Measurements from ENCODE around the gene NAA20.
A peak's percentile ranks its signal among the peaks of the same experiment; 100 is the strongest.

Gene NAA20

GRCh38 chr20:20052074-20052970 lies 35.2 kb downstream of the NAA20 start, which contains the start of the genes CFAP61 and CRNKL1:
TSS of gene CFAP61 (plus strand) at chr20:20052532. CDS start at chr20:20056654, 4,122 bp downstream.
TSS of gene CRNKL1 (minus strand) at chr20:20052466. CDS start at chr20:20052342, 124 bp downstream.
- Histone ChIP-seq H3K9ac (ENCODE audit: low read length) (peak within 1 kb of the TSS; percentile 81), H3K9me3 (ENCODE audit: control insufficient read depth, insufficient read depth, low read depth, low read length) (no peaks in the 10 kb centered on the region), H3K4me1 (ENCODE audit: control insufficient read depth, insufficient read depth, low read length) (no peaks in the 10 kb centered on the region), H3K27ac (ENCODE audit: low read depth, low read length) (peak within 1 kb of the TSS; percentile 44), H3K4me3 (ENCODE audit: low read depth, low read length) (peak within 1 kb of the TSS; percentile 90), H3K27me3 (ENCODE audit: control insufficient read depth, insufficient read depth, low read length) (no peaks in the 10 kb centered on the region), H3K36me3 (ENCODE audit: control insufficient read depth, insufficient read depth, low read length) (peaks cover 31% of the 10 kb centered on the region)

GRCh38 chr20:20060234-20060998 lies 43.3 kb downstream of the NAA20 start:
- Histone ChIP-seq H3K4me1 (ENCODE audit: control insufficient read depth, insufficient read depth, low read length) (no peaks in the 10 kb centered on the region), H3K27ac (ENCODE audit: low read depth, low read length) (no peak overlapping the region), H3K9ac (ENCODE audit: low read length) (no peak overlapping the region), H3K4me3 (ENCODE audit: low read depth, low read length) (no peak overlapping the region), H3K27me3 (ENCODE audit: control insufficient read depth, insufficient read depth, low read length) (no peaks in the 10 kb centered on the region), H3K36me3 (ENCODE audit: control insufficient read depth, insufficient read depth, low read length) (no peaks in the 10 kb centered on the region), H3K9me3 (ENCODE audit: control insufficient read depth, insufficient read depth, low read depth, low read length) (no peaks in the 10 kb centered on the region)

GRCh38 chr20:20063941-20064702 lies 47.0 kb downstream of the NAA20 start:
- Histone ChIP-seq H3K27me3 (ENCODE audit: control insufficient read depth, insufficient read depth, low read length) (no peaks in the 10 kb centered on the region), H3K27ac (ENCODE audit: low read depth, low read length) (no peak overlapping the region), H3K9me3 (ENCODE audit: control insufficient read depth, insufficient read depth, low read depth, low read length) (no peaks in the 10 kb centered on the region), H3K9ac (ENCODE audit: low read length) (no peak overlapping the region), H3K4me3 (ENCODE audit: low read depth, low read length) (no peak overlapping the region), H3K4me1 (ENCODE audit: control insufficient read depth, insufficient read depth, low read length) (no peaks in the 10 kb centered on the region), H3K36me3 (ENCODE audit: control insufficient read depth, insufficient read depth, low read length) (no peaks in the 10 kb centered on the region)

GRCh38 chr20:20065361-20065760 lies 48.2 kb downstream of the NAA20 start:
- Histone ChIP-seq H3K9me3 (ENCODE audit: control insufficient read depth, insufficient read depth, low read depth, low read length) (no peaks in the 10 kb centered on the region), H3K27me3 (ENCODE audit: control insufficient read depth, insufficient read depth, low read length) (no peaks in the 10 kb centered on the region), H3K27ac (ENCODE audit: low read depth, low read length) (no peak overlapping the region), H3K4me1 (ENCODE audit: control insufficient read depth, insufficient read depth, low read length) (no peaks in the 10 kb centered on the region), H3K36me3 (ENCODE audit: control insufficient read depth, insufficient read depth, low read length) (no peaks in the 10 kb centered on the region), H3K9ac (ENCODE audit: low read length) (no peak overlapping the region), H3K4me3 (ENCODE audit: low read depth, low read length) (no peak overlapping the region)

GRCh38 chr20:20070871-20071726 lies 53.9 kb downstream of the NAA20 start:
- Histone ChIP-seq H3K36me3 (ENCODE audit: control insufficient read depth, insufficient read depth, low read length) (no peaks in the 10 kb centered on the region), H3K4me3 (ENCODE audit: low read depth, low read length) (no peak overlapping the region), H3K4me1 (ENCODE audit: control insufficient read depth, insufficient read depth, low read length) (no peaks in the 10 kb centered on the region), H3K9me3 (ENCODE audit: control insufficient read depth, insufficient read depth, low read depth, low read length) (no peaks in the 10 kb centered on the region), H3K27me3 (ENCODE audit: control insufficient read depth, insufficient read depth, low read length) (no peaks in the 10 kb centered on the region), H3K27ac (ENCODE audit: low read depth, low read length) (no peak overlapping the region), H3K9ac (ENCODE audit: low read length) (no peak overlapping the region)

- H3K9ac ChIP-seq (ENCODE audit: low read length): no peak overlapping the region
- no peaks in the 10 kb centered on the region for H3K36me3 ChIP-seq (ENCODE audit: control insufficient read depth, insufficient read depth, low read length)
- peaks cover 14% of the 10 kb centered on the region; the same call in 1 of the 2 replicates for H3K4me1 ChIP-seq (ENCODE audit: control insufficient read depth, insufficient read depth, low read length)
- H3K27me3 ChIP-seq (ENCODE audit: control insufficient read depth, insufficient read depth, low read length): no peaks in the 10 kb centered on the region
- no peak overlapping the region for H3K4me3 ChIP-seq (ENCODE audit: low read depth, low read length)
- H3K27ac ChIP-seq (ENCODE audit: low read depth, low read length): no peak overlapping the region
- no peaks in the 10 kb centered on the region for H3K9me3 ChIP-seq (ENCODE audit: control insufficient read depth, insufficient read depth, low read depth, low read length)
Measured at GRCh38 chr20:20073801-20074371, 56.7 kb downstream of the NAA20 start.

- no peak overlapping the region for H3K4me3 ChIP-seq (ENCODE audit: low read depth, low read length)
- no peak overlapping the region for H3K9ac ChIP-seq (ENCODE audit: low read length)
- H3K4me1 ChIP-seq (ENCODE audit: control insufficient read depth, insufficient read depth, low read length): peaks cover 21% of the 10 kb centered on the region
- no peaks in the 10 kb centered on the region for H3K27me3 ChIP-seq (ENCODE audit: control insufficient read depth, insufficient read depth, low read length)
- no peaks in the 10 kb centered on the region for H3K9me3 ChIP-seq (ENCODE audit: control insufficient read depth, insufficient read depth, low read depth, low read length)
- H3K36me3 ChIP-seq (ENCODE audit: control insufficient read depth, insufficient read depth, low read length): no peaks in the 10 kb centered on the region
- H3K27ac ChIP-seq (ENCODE audit: low read depth, low read length): no peak overlapping the region
Measured at GRCh38 chr20:20075032-20075431, 57.9 kb downstream of the NAA20 start.

GRCh38 chr20:20076297-20077065 lies 59.3 kb downstream of the NAA20 start:
- Histone ChIP-seq H3K27ac (ENCODE audit: low read depth, low read length) (no peak overlapping the region), H3K9ac (ENCODE audit: low read length) (no peak overlapping the region)

GRCh38 chr20:20078041-20078440 lies 60.9 kb downstream of the NAA20 start:
- peaks cover 21% of the 10 kb centered on the region for H3K4me1 ChIP-seq (ENCODE audit: control insufficient read depth, insufficient read depth, low read length)
- no peak overlapping the region for H3K9ac ChIP-seq (ENCODE audit: low read length)
- H3K27ac ChIP-seq (ENCODE audit: low read depth, low read length): no peak overlapping the region
- H3K36me3 ChIP-seq (ENCODE audit: control insufficient read depth, insufficient read depth, low read length): no peaks in the 10 kb centered on the region
- no peak overlapping the region for H3K4me3 ChIP-seq (ENCODE audit: low read depth, low read length)
- no peaks in the 10 kb centered on the region for H3K9me3 ChIP-seq (ENCODE audit: control insufficient read depth, insufficient read depth, low read depth, low read length)
- 0 out of 2 replicates have a peak, but pooled peaks cover 5% of the 10 kb centered on the region for H3K27me3 ChIP-seq (ENCODE audit: control insufficient read depth, insufficient read depth, low read length)

More at GRCh38 chr20:20076297-20077065, 59.3 kb downstream of the NAA20 start:
- H3K4me1 ChIP-seq (ENCODE audit: control insufficient read depth, insufficient read depth, low read length): peaks cover 21% of the 10 kb centered on the region
- no peaks in the 10 kb centered on the region for H3K36me3 ChIP-seq (ENCODE audit: control insufficient read depth, insufficient read depth, low read length)
- no peak overlapping the region for H3K4me3 ChIP-seq (ENCODE audit: low read depth, low read length)
- H3K9me3 ChIP-seq (ENCODE audit: control insufficient read depth, insufficient read depth, low read depth, low read length): no peaks in the 10 kb centered on the region
- H3K27me3 ChIP-seq (ENCODE audit: control insufficient read depth, insufficient read depth, low read length): no peaks in the 10 kb centered on the region

Measured in HUES6 (cell line).